HG03196 (cell line): ENCODE data around the gene CAMKK1.
"Not testable (repeated sequence)": the region's sequence is repeated elsewhere in the genome, so short reads cannot be mapped to it uniquely, and the experiment has no call there.

Experiments
- ATAC-seq: cut with Tn5 transposase; IDR thresholded peaks from one replicate; pipeline ENCODE4 v1.9.1; 2021; ENCODE audit not compliant: unreplicated experiment

Gene CAMKK1

GRCh38 chr17:3848229-3848835, 44.5 kb downstream of the CAMKK1 start:
- ATAC-seq = no peak

- ATAC-seq = no peak
Measured at GRCh38 chr17:3847165-3847670, 45.6 kb downstream of the CAMKK1 start.

GRCh38 chr17:3846437-3847164, 46.3 kb downstream of the CAMKK1 start:
- ATAC-seq = no peak

- peak; percentile 96 for ATAC-seq
Measured at GRCh38 chr17:3845621-3846436, 47.0 kb downstream of the CAMKK1 start, which contains the start of gene NCBP3. NCBP3 (minus strand) TSS chr17:3846246; CDS start chr17:3846223, 23 bp downstream.

- peak; percentile 1 for ATAC-seq
Measured at GRCh38 chr17:3845291-3845620, 47.6 kb downstream of the CAMKK1 start.

GRCh38 chr17:3844556-3844955, 48.3 kb downstream of the CAMKK1 start:
- ATAC-seq = not testable (repeated sequence)

- no peak for ATAC-seq
Measured at GRCh38 chr17:3843935-3844516, 48.8 kb downstream of the CAMKK1 start.

- no peak for ATAC-seq
Measured at GRCh38 chr17:3838206-3838605, 54.6 kb downstream of the CAMKK1 start.

- no peak for ATAC-seq
Measured at GRCh38 chr17:3836551-3836950, 56.3 kb downstream of the CAMKK1 start.

GRCh38 chr17:3835410-3836229, 57.2 kb downstream of the CAMKK1 start:
- ATAC-seq = no peak

- no peak for ATAC-seq
Measured at GRCh38 chr17:3834811-3835210, 58.0 kb downstream of the CAMKK1 start.

- ATAC-seq = no peak
Measured at GRCh38 chr17:3828852-3829232, 64.0 kb downstream of the CAMKK1 start.

- no peak for ATAC-seq
Measured at GRCh38 chr17:3828151-3828851, 64.6 kb downstream of the CAMKK1 start.

- ATAC-seq = no peak
Measured at GRCh38 chr17:3827124-3827773, 65.6 kb downstream of the CAMKK1 start.

GRCh38 chr17:3826191-3826590, 66.7 kb downstream of the CAMKK1 start:
- no peak for ATAC-seq

GRCh38 chr17:3821101-3821500, 71.8 kb downstream of the CAMKK1 start:
- ATAC-seq = no peak

- ATAC-seq = no peak
Measured at GRCh38 chr17:3818786-3819185, 74.1 kb downstream of the CAMKK1 start.

GRCh38 chr17:3817851-3818605, 74.8 kb downstream of the CAMKK1 start:
- ATAC-seq = no peak

- ATAC-seq = no peak
Measured at GRCh38 chr17:3815925-3816324, 76.9 kb downstream of the CAMKK1 start.
